ENCODE data around the gene FBXL22.
A peak's percentile ranks its signal among the peaks of the same experiment; 100 is the strongest.
"Not testable (repeated sequence)": the region's sequence is repeated elsewhere in the genome, so short reads cannot be mapped to it uniquely, and the experiment has no call there.

The FBXL22 gene

DNA sequence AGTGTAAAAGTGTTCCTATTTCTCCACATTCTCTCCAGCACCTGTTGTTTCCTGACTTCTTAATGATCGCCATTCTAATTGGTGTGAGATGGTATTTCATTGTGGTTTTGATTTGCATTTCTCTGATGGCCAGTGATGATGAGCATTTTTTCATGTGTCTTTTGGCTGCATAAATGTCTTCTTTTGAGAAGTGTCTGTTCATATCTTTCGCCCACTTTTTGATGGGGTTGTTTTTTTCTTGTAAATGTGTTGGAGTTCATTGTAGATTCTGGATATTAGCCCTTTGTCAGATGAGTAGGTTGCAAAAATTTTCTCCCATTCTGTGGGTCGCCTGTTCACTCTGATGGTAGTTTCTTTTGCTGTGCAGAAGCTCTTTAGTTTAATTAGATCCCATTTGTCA, 20.4 kb downstream of the FBXL22 start:
- not testable (repeated sequence) for H3K9ac ChIP-seq (ENCODE audit: low read length); H3K9me3 ChIP-seq (ENCODE audit: control insufficient read depth, low read length); H3K27me3 ChIP-seq (replicated peaks; ENCODE audit: control insufficient read depth, insufficient read depth, low read length); H3K4me3 ChIP-seq (ENCODE audit: low read length); DNase-seq (ENCODE audit: low read depth); H3K4me1 ChIP-seq (ENCODE audit: control insufficient read depth, insufficient read depth, low read length)
- H3K36me3 ChIP-seq (ENCODE audit: control insufficient read depth, insufficient read depth, low read length, severe bottlenecking) = peaks cover 50% of the 10 kb centered on the region

DNA sequence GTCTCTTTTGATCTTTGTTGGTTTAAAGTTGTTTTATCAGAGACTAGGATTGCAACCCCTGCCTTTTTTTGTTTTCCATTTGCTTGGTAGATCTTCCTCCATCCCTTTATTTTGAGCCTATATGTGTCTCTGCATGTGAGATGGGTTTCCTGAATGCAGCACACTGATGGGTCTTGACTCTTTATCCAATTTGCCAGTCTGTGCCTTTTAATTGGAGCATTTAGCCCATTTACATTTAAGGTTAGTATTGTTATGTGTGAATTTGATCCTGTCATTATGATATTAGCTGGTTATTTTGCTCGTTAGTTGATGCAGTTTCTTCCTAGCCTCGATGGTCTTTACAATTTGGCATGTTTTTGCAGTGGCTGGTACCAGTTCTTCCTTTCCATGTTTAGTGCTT, 23.6 kb downstream of the FBXL22 start:
- H3K9ac ChIP-seq (ENCODE audit: low read length); H3K9me3 ChIP-seq (ENCODE audit: control insufficient read depth, low read length); H3K27me3 ChIP-seq (replicated peaks; ENCODE audit: control insufficient read depth, insufficient read depth, low read length); H3K4me1 ChIP-seq (ENCODE audit: control insufficient read depth, insufficient read depth, low read length); DNase-seq (ENCODE audit: low read depth); H3K4me3 ChIP-seq (ENCODE audit: low read length): not testable (repeated sequence)
- peaks cover 55% of the 10 kb centered on the region for H3K36me3 ChIP-seq (ENCODE audit: control insufficient read depth, insufficient read depth, low read length, severe bottlenecking)

GRCh38 chr15:63623232-63623969, 26.2 kb downstream of the FBXL22 start:
- Histone ChIP-seq H3K36me3 (ENCODE audit: control insufficient read depth, insufficient read depth, low read length, severe bottlenecking) (peaks cover 70% of the 10 kb centered on the region), H3K9ac (ENCODE audit: low read length) (no peak overlapping the region)

DNA sequence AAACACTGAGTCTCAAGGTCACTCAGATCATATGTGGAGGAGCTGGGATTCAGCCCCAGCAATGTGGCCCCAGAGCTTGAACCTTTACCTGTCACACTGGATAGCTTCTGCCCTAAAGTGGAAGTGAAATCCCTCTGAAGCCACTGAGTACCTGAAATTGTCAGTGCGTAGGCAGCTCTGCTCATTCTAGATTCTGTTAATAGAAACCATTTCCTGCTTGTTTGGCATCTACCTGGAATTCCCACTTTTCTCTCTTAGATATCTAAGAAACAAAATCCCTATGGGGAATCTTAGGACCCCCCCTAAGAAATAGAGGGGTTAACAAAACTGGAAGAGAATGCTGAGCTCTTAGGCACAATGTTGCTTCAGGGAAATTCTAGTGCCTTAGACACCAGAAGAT, 29.8 kb downstream of the FBXL22 start:
- peaks cover 17% of the 10 kb centered on the region for H3K4me1 ChIP-seq (ENCODE audit: control insufficient read depth, insufficient read depth, low read length)
- no peaks in the 10 kb centered on the region for H3K27me3 ChIP-seq (replicated peaks; ENCODE audit: control insufficient read depth, insufficient read depth, low read length)
- no peak for DNase-seq (ENCODE audit: low read depth)
- no peak overlapping the region for H3K4me3 ChIP-seq (ENCODE audit: low read length)
- H3K9me3 ChIP-seq (ENCODE audit: control insufficient read depth, low read length) = no peaks in the 10 kb centered on the region
- peaks cover 77% of the 10 kb centered on the region for H3K36me3 ChIP-seq (ENCODE audit: control insufficient read depth, insufficient read depth, low read length, severe bottlenecking)
- H3K9ac ChIP-seq (ENCODE audit: low read length) = no peak overlapping the region

More at GRCh38 chr15:63623232-63623969, 26.2 kb downstream of the FBXL22 start:
- H3K9me3 ChIP-seq (ENCODE audit: control insufficient read depth, low read length) = no peaks in the 10 kb centered on the region
- H3K27me3 ChIP-seq (replicated peaks; ENCODE audit: control insufficient read depth, insufficient read depth, low read length) = no peaks in the 10 kb centered on the region
- DNase-seq (ENCODE audit: low read depth) = no peak
- H3K4me1 ChIP-seq (ENCODE audit: control insufficient read depth, insufficient read depth, low read length) = peaks cover 5% of the 10 kb centered on the region
- H3K4me3 ChIP-seq (ENCODE audit: low read length) = no peak overlapping the region

DNA sequence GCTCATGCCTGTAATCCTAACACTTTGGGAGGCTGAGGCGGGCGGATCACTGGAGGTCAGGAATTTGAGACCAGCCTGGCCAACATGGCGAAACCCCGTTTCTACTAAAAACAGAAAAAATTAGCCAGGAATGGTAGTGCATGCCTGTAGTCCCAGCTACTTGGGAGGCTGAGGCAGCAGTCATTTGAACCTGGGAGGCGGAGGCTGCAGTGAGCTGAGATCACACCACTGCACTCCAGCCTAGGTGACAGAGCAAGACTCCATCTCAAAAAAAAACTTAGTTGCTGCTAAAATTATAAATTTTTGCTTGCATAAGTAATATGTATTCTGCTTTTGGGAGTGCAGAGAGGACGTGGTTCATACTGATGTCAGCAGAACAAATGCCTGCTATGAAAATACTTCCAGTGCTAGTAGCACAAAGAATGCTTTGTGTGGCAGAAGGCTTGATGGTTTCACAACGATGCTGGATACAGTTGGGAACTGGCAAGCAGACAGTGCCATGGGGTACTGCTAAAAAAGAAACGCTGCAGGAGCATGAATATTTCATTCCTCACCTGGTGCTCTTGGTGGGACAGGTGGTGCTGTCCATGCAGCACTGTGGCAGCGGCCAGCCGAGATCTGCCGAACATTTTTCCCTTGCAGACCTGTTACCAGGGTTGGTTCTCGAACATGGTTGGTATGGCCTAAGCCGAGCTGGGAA, 31.1 kb downstream of the FBXL22 start:
- Histone ChIP-seq H3K9me3 (ENCODE audit: control insufficient read depth, low read length) (no peaks in the 10 kb centered on the region), H3K27me3 (replicated peaks; ENCODE audit: control insufficient read depth, insufficient read depth, low read length) (no peaks in the 10 kb centered on the region), H3K9ac (ENCODE audit: low read length) (no peak overlapping the region), H3K4me3 (ENCODE audit: low read length) (no peak overlapping the region), H3K4me1 (ENCODE audit: control insufficient read depth, insufficient read depth, low read length) (peaks cover 17% of the 10 kb centered on the region), H3K36me3 (ENCODE audit: control insufficient read depth, insufficient read depth, low read length, severe bottlenecking) (peaks cover 77% of the 10 kb centered on the region)
- no peak for DNase-seq (ENCODE audit: low read depth)

DNA sequence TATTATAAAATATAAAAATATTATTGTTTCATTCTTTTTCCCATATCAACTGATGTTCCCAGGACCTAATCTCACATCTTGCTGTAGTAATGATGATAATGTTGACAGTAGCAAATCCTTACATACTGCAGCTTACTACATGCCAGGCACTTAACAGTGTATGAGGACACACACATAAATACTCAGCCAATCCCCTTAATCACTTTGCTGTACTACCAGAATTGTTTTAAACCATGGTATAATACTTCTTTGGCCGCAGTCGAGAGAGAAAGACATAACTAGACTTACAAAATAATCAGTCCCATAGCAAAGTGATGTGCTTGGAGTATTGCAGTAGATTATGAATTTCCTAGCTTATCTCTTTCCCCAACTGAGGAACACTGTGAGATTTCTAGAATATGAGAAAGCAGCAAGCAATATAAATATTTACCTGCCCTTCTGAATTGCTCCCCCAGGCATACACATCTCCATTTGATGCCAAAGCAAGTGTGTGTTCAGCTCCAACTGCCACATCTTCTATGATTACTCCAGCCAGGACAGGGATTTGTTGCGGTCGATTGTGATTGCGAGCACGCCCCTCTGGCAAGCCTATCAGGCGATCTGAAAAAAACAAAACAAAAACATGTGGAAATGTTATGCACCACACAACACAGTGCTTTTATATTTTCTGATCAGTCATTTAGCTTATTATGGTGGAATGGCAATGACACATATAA, 33.0 kb downstream of the FBXL22 start:
- Histone ChIP-seq H3K4me1 (ENCODE audit: control insufficient read depth, insufficient read depth, low read length) (peaks cover 17% of the 10 kb centered on the region), H3K9me3 (ENCODE audit: control insufficient read depth, low read length) (no peaks in the 10 kb centered on the region), H3K36me3 (ENCODE audit: control insufficient read depth, insufficient read depth, low read length, severe bottlenecking) (peaks cover 73% of the 10 kb centered on the region), H3K4me3 (ENCODE audit: low read length) (no peak overlapping the region), H3K9ac (ENCODE audit: low read length) (no peak overlapping the region), H3K27me3 (replicated peaks; ENCODE audit: control insufficient read depth, insufficient read depth, low read length) (no peaks in the 10 kb centered on the region)
- DNase-seq (ENCODE audit: low read depth) = no peak

GRCh38 chr15:63633312-63633711, 36.1 kb downstream of the FBXL22 start:
- no peak overlapping the region for H3K4me3 ChIP-seq (ENCODE audit: low read length)
- peaks cover 13% of the 10 kb centered on the region for H3K4me1 ChIP-seq (ENCODE audit: control insufficient read depth, insufficient read depth, low read length)
- no peaks in the 10 kb centered on the region for H3K9me3 ChIP-seq (ENCODE audit: control insufficient read depth, low read length)
- DNase-seq (ENCODE audit: low read depth) = no peak
- peaks cover 73% of the 10 kb centered on the region for H3K36me3 ChIP-seq (ENCODE audit: control insufficient read depth, insufficient read depth, low read length, severe bottlenecking)
- no peak overlapping the region for H3K9ac ChIP-seq (ENCODE audit: low read length)
- H3K27me3 ChIP-seq (replicated peaks; ENCODE audit: control insufficient read depth, insufficient read depth, low read length) = no peaks in the 10 kb centered on the region

GRCh38 chr15:63634154-63634553, 37.0 kb downstream of the FBXL22 start:
- no peak overlapping the region for H3K4me3 ChIP-seq (ENCODE audit: low read length)
- H3K36me3 ChIP-seq (ENCODE audit: control insufficient read depth, insufficient read depth, low read length, severe bottlenecking) = peaks cover 77% of the 10 kb centered on the region
- peak; percentile 16 for DNase-seq (ENCODE audit: low read depth)
- no peaks in the 10 kb centered on the region for H3K9me3 ChIP-seq (ENCODE audit: control insufficient read depth, low read length)
- peaks cover 7% of the 10 kb centered on the region for H3K4me1 ChIP-seq (ENCODE audit: control insufficient read depth, insufficient read depth, low read length)
- H3K27me3 ChIP-seq (replicated peaks; ENCODE audit: control insufficient read depth, insufficient read depth, low read length) = no peaks in the 10 kb centered on the region
- no peak overlapping the region for H3K9ac ChIP-seq (ENCODE audit: low read length)

- H3K9ac ChIP-seq (ENCODE audit: low read length) = no peak overlapping the region
- H3K4me1 ChIP-seq (ENCODE audit: control insufficient read depth, insufficient read depth, low read length) = no peaks in the 10 kb centered on the region
- H3K36me3 ChIP-seq (ENCODE audit: control insufficient read depth, insufficient read depth, low read length, severe bottlenecking) = peaks cover 95% of the 10 kb centered on the region
- no peak for DNase-seq (ENCODE audit: low read depth)
- no peak overlapping the region for H3K4me3 ChIP-seq (ENCODE audit: low read length)
- no peaks in the 10 kb centered on the region for H3K9me3 ChIP-seq (ENCODE audit: control insufficient read depth, low read length)
- H3K27me3 ChIP-seq (replicated peaks; ENCODE audit: control insufficient read depth, insufficient read depth, low read length) = no peaks in the 10 kb centered on the region
These were observed 39.4 kb downstream of the FBXL22 start for GRCh38 chr15:63636518-63637061.

DNA sequence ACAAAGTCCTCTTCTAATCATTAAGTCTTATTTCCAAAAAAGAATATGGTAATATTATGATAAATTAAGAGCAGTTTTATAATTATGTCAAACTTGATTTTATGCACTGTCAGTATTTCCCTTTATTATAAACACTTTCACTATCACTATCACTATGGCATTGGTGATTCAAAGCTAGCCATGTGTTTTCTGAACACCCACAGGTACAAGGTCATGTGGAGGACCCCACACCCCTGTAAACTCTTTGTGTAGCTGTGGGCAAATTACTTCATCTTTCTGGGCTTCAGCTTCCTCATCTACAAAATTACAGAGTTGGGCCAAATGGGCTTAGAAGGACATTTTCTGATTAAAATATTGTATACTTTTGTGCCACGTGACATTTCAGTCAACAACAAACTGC, 41.7 kb downstream of the FBXL22 start:
- no peaks in the 10 kb centered on the region for H3K27me3 ChIP-seq (replicated peaks; ENCODE audit: control insufficient read depth, insufficient read depth, low read length)
- H3K4me1 ChIP-seq (ENCODE audit: control insufficient read depth, insufficient read depth, low read length) = no peaks in the 10 kb centered on the region
- H3K9ac ChIP-seq (ENCODE audit: low read length) = no peak overlapping the region
- H3K36me3 ChIP-seq (ENCODE audit: control insufficient read depth, insufficient read depth, low read length, severe bottlenecking) = peaks cover 95% of the 10 kb centered on the region
- H3K9me3 ChIP-seq (ENCODE audit: control insufficient read depth, low read length) = no peaks in the 10 kb centered on the region
- H3K4me3 ChIP-seq (ENCODE audit: low read length) = no peak overlapping the region
- DNase-seq (ENCODE audit: low read depth) = no peak

GRCh38 chr15:63640146-63640545, 43.0 kb downstream of the FBXL22 start:
- Histone ChIP-seq H3K27me3 (replicated peaks; ENCODE audit: control insufficient read depth, insufficient read depth, low read length) (no peaks in the 10 kb centered on the region), H3K4me1 (ENCODE audit: control insufficient read depth, insufficient read depth, low read length) (no peaks in the 10 kb centered on the region), H3K4me3 (ENCODE audit: low read length) (no peak overlapping the region), H3K36me3 (ENCODE audit: control insufficient read depth, insufficient read depth, low read length, severe bottlenecking) (peaks cover 99% of the 10 kb centered on the region), H3K9me3 (ENCODE audit: control insufficient read depth, low read length) (no peaks in the 10 kb centered on the region), H3K9ac (ENCODE audit: low read length) (no peak overlapping the region)
- no peak for DNase-seq (ENCODE audit: low read depth)

Measured in adipocyte (in vitro differentiated cells).